Measurements from ENCODE around the gene STPG4. TPM values are rescaled to one million over a fixed set of nuclear protein-coding genes. Genes with fewer than 3 reads are reported as not detected.
A peak's percentile ranks its signal among the peaks of the same experiment; 100 is the strongest.

Gene STPG4
- total and polyA plus RNA-seq, 4 experiments from 2014 or later = 0.58 to 0.72 TPM; not detected in 2

DNA sequence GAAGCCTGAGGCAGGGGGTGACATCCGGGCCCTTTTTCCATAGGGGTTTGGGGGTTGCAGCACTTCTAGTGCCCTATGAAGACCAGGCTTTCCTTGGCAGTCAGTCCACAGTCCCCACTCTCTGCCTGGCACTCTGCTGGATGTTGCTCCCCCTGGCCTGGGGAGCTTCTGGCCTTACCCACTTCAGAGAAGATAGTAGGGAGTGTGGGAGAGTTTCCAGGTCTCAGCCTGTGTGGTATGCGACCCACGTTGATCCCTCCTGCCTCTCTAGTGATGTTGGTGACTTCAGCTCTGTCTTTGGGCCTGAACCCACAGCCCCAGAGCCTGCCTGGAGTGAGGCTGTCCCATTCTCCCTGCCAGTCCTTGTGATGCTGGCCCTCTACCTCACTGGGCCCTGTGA is 105.6 kb downstream of the STPG4 start:
- intact Hi-C loops (cut with micrococcal nuclease) = no loop called here
- H3K4me1 ChIP-seq (ENCODE audit: insufficient read depth, low read length) = no peaks in the 10 kb centered on the region
- no peak overlapping the region for H3K4me3 ChIP-seq (ENCODE audit: low read length in 2 of 2)
- H3K9me3 Mint-ChIP-seq = no peaks in the 10 kb centered on the region
- H3K4me3 Mint-ChIP-seq = no peak overlapping the region
- H3K27me3 ChIP-seq (ENCODE audit: insufficient read depth, low read length) = no peaks in the 10 kb centered on the region
- no peak overlapping the region for H3K27ac ChIP-seq (ENCODE audit: low read depth, low read length)
- no peaks in the 10 kb centered on the region for H3K27me3 Mint-ChIP-seq
- no peaks in the 10 kb centered on the region for H3K9me3 ChIP-seq (ENCODE audit: control insufficient read depth in 1 of 2, low read length in 2 of 2)
- H3K36me3 Mint-ChIP-seq = peaks cover 29 to 86% of the 10 kb centered on the region in 2 donors
- peak overlapping the region in 2 of 7 donors; percentile 29 to 60 for H3K27ac Mint-ChIP-seq
- peaks cover 43% of the 10 kb centered on the region for H3K36me3 ChIP-seq (ENCODE audit: insufficient read depth, low read length)
- peaks cover 0 to 11% (median 2%) of the 10 kb centered on the region in 4 donors for H3K4me1 Mint-ChIP-seq
- no peak for DNase-seq
- ChIA-PET CTCF (ENCODE audit: partially characterized antibody) (no interaction called here), POLR2A (ENCODE audit: partially characterized antibody) (no interaction called here)

DNA sequence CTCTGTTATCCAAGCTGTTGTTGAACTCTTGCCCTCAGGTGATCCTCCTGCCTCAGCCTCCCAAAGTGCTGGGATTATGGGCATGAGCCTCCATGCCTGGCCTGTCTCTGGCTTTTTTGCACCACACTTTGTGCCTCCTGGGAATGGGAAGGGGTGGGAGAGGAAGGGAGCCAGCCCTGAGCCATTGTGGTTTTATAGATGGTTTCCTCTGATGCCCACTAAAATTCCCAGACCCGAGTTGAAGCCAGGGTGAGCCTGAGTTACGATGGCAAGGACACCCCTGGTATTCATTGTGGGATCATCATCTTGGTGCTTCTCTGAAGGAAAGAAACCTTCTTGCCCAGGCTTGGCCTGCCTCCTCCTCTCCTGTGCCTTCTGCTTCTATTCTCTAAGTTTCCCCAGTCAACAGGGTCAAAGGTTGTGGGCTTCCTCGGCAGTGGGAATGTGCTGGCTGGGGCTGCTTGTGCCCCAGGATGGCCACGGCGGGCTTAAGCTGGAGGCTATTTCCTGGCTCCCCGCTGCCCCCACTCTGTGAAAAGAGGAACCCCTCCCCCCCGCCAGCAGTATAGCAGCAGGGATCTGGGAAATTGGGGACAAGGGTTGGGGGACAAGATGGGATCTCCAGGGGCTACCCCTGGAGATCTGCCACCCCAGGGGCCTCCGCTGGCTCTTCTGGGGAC is 106.2 kb downstream of the STPG4 start:
- no peak overlapping the region for H3K4me3 ChIP-seq (ENCODE audit: low read length in 2 of 2)
- H3K4me1 ChIP-seq (ENCODE audit: insufficient read depth, low read length) = no peaks in the 10 kb centered on the region
- Mint-ChIP-seq H3K27me3 (no peaks in the 10 kb centered on the region), H3K4me3 (no peak overlapping the region), H3K36me3 (peaks cover 35 to 86% of the 10 kb centered on the region in 2 donors), H3K4me1 (peaks cover 0 to 7% (median 3%) of the 10 kb centered on the region in 4 donors), H3K27ac (peak overlapping the region in 1 of 7 donors; percentile 37), H3K9me3 (no peaks in the 10 kb centered on the region)
- DNase-seq = no peak
- peaks cover 43% of the 10 kb centered on the region for H3K36me3 ChIP-seq (ENCODE audit: insufficient read depth, low read length)
- no peaks in the 10 kb centered on the region for H3K9me3 ChIP-seq (ENCODE audit: control insufficient read depth in 1 of 2, low read length in 2 of 2)
- no peaks in the 10 kb centered on the region for H3K27me3 ChIP-seq (ENCODE audit: insufficient read depth, low read length)
- intact Hi-C loops (cut with micrococcal nuclease) = no loop called here
- ChIA-PET POLR2A (ENCODE audit: partially characterized antibody) (no interaction called here), CTCF (ENCODE audit: partially characterized antibody) (no interaction called here)
- no peak overlapping the region for H3K27ac ChIP-seq (ENCODE audit: low read depth, low read length)

DNA sequence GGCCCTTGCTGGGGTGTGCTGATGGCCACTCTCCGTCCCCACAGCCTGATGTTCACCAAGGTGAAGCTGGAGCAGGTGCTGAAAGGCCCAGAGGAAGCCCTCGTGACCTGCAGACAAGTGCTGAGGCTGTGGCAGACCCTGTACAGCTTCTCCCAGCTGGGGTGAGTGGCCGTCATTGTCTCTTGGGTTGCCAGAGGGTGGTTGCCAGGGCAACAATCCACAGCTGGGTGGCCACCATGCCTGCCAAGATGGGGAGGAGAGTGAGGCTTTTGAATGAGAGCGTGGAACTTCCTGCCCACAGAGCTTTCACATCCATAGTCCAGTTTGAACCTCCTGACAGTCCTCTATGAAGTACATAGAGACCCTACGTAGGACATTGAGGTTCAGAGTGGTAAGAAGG is 108.8 kb downstream of the STPG4 start:
- CTCF ChIA-PET (ENCODE audit: partially characterized antibody) = interaction anchor here (1.1 kb wide), 1 partner anchor 28 kb away, joined by 3 read pairs; no protein-coding TSS in a partner anchor
- peaks cover 24 to 81% of the 10 kb centered on the region in 2 donors for H3K36me3 Mint-ChIP-seq

DNA sequence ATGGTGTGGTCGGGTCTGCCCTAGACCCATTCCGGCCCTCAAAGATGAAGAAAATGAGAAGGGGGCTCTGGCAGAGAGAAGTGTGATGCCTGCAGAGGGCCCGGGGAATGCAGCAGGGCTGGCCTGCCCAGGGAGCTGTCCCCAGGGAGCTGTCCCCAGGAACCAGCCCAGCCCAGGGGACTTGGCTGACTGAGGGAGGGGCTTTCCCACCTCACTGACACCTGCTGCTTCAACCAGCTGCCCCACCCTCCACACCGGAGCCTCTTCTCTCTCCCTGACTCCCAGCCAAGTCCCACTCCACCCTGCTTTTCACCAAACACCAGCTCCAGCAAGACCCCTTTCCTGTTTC is 111.2 kb downstream of the STPG4 start:
- no peak overlapping the region for H3K27ac ChIP-seq (ENCODE audit: low read depth, low read length)
- H3K36me3 ChIP-seq (ENCODE audit: insufficient read depth, low read length) = peaks cover 45% of the 10 kb centered on the region
- intact Hi-C loops (cut with micrococcal nuclease) = no loop called here
- H3K4me1 ChIP-seq (ENCODE audit: insufficient read depth, low read length) = no peaks in the 10 kb centered on the region
- H3K9me3 ChIP-seq (ENCODE audit: control insufficient read depth in 1 of 2, low read length in 2 of 2) = no peaks in the 10 kb centered on the region
- CTCF ChIA-PET (ENCODE audit: partially characterized antibody) = no interaction called here
- Mint-ChIP-seq H3K27ac (peak overlapping the region in 3 of 7 donors; percentile 1 to 69 (median 58)), H3K4me1 (peaks cover under 1 to 8% (median 5%) of the 10 kb centered on the region in 4 donors), H3K36me3 (peaks cover 28 to 72% of the 10 kb centered on the region in 2 donors), H3K4me3 (no peak overlapping the region), H3K27me3 (no peaks in the 10 kb centered on the region), H3K9me3 (no peaks in the 10 kb centered on the region)
- no peak overlapping the region for H3K4me3 ChIP-seq (ENCODE audit: low read length in 2 of 2)
- POLR2A ChIA-PET (ENCODE audit: partially characterized antibody) = no interaction called here
- no peak for DNase-seq
- no peaks in the 10 kb centered on the region for H3K27me3 ChIP-seq (ENCODE audit: insufficient read depth, low read length)

More for the DNA sequence above, 108.8 kb downstream of the STPG4 start:
- H3K36me3 ChIP-seq (ENCODE audit: insufficient read depth, low read length) = peaks cover 40% of the 10 kb centered on the region
- DNase-seq = no peak
- Mint-ChIP-seq H3K27ac (peak overlapping the region in 1 of 7 donors; percentile 44), H3K4me1 (peaks cover 0 to 4% (median 2%) of the 10 kb centered on the region in 4 donors), H3K9me3 (no peaks in the 10 kb centered on the region), H3K4me3 (no peak overlapping the region), H3K27me3 (no peaks in the 10 kb centered on the region)
- POLR2A ChIA-PET (ENCODE audit: partially characterized antibody) = no interaction called here
- H3K4me3 ChIP-seq (ENCODE audit: low read length in 2 of 2) = no peak overlapping the region
- no peaks in the 10 kb centered on the region for H3K9me3 ChIP-seq (ENCODE audit: control insufficient read depth in 1 of 2, low read length in 2 of 2)
- H3K27me3 ChIP-seq (ENCODE audit: insufficient read depth, low read length) = no peaks in the 10 kb centered on the region
- H3K27ac ChIP-seq (ENCODE audit: low read depth, low read length) = no peak overlapping the region
- intact Hi-C loops (cut with micrococcal nuclease) = no loop called here
- no peaks in the 10 kb centered on the region for H3K4me1 ChIP-seq (ENCODE audit: insufficient read depth, low read length)

DNA sequence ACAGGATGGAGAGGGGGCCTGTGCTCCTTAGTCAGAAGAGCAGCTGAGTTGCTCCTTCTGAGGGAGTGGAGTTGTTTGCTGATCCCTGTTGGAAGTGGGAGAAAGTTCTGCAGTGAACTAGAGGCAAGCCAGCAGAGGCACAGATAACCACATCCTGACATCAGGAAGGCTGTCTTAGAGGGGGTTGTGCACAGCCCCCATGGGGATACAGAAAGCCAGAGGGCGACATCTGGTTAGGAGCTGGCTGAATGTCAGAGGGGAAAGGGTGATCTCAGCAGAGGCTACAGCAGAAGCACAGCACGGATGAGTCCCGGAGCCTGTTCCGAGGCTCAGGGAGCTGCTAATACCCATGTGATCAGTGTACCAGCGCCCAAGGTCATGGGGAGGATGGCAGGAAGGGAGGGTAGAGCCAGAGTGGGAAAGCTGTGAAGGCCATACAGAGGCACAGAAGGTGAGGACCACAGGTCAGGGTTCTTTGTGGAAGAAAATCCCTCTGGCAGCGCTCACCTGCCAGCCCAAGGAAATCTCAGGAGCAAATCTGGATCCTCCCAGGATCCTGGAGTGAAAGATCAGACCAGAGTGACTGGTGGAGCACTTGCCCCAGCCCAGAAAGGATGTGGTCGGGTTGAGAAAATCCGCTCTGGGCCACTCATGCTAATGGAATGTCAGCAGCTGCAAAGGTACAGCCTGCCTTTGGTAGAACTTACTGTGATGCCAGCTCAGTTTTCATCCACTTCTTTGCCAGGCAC is 111.8 kb downstream of the STPG4 start:
- DNase-seq = no peak
- Histone ChIP-seq H3K9me3 (ENCODE audit: control insufficient read depth in 1 of 2, low read length in 2 of 2) (no peaks in the 10 kb centered on the region), H3K36me3 (ENCODE audit: insufficient read depth, low read length) (peaks cover 47% of the 10 kb centered on the region), H3K27ac (ENCODE audit: low read depth, low read length) (no peak overlapping the region), H3K27me3 (ENCODE audit: insufficient read depth, low read length) (no peaks in the 10 kb centered on the region), H3K4me3 (ENCODE audit: low read length in 2 of 2) (no peak overlapping the region), H3K4me1 (ENCODE audit: insufficient read depth, low read length) (no peaks in the 10 kb centered on the region)
- intact Hi-C loops (cut with micrococcal nuclease) = no loop called here
- H3K27ac Mint-ChIP-seq = peak overlapping the region in 3 of 7 donors; percentile 36 to 50 (median 43)
- peaks cover 3 to 11% (median 7%) of the 10 kb centered on the region in 4 donors for H3K4me1 Mint-ChIP-seq
- H3K36me3 Mint-ChIP-seq = peaks cover 32 to 72% of the 10 kb centered on the region in 2 donors
- ChIA-PET POLR2A (ENCODE audit: partially characterized antibody) (no interaction called here), CTCF (ENCODE audit: partially characterized antibody) (no interaction called here)
- H3K27me3 Mint-ChIP-seq = no peaks in the 10 kb centered on the region
- H3K4me3 Mint-ChIP-seq = no peak overlapping the region
- no peaks in the 10 kb centered on the region for H3K9me3 Mint-ChIP-seq

- peaks cover 49% of the 10 kb centered on the region for H3K36me3 ChIP-seq (ENCODE audit: insufficient read depth, low read length)
- intact Hi-C loops (cut with micrococcal nuclease) = no loop called here
- ChIA-PET CTCF (ENCODE audit: partially characterized antibody) (no interaction called here), POLR2A (ENCODE audit: partially characterized antibody) (no interaction called here)
- no peak for DNase-seq
- no peaks in the 10 kb centered on the region for H3K9me3 ChIP-seq (ENCODE audit: control insufficient read depth in 1 of 2, low read length in 2 of 2)
- H3K4me3 ChIP-seq (ENCODE audit: low read length in 2 of 2) = no peak overlapping the region
- Mint-ChIP-seq H3K27me3 (no peaks in the 10 kb centered on the region), H3K36me3 (peaks cover 30 to 70% of the 10 kb centered on the region in 2 donors), H3K9me3 (no peaks in the 10 kb centered on the region), H3K27ac (peak overlapping the region in 3 of 7 donors; percentile 6 to 37 (median 32)), H3K4me3 (no peak overlapping the region), H3K4me1 (peaks cover 3 to 11% (median 7%) of the 10 kb centered on the region in 4 donors)
- H3K4me1 ChIP-seq (ENCODE audit: insufficient read depth, low read length) = no peaks in the 10 kb centered on the region
- no peak overlapping the region for H3K27ac ChIP-seq (ENCODE audit: low read depth, low read length)
- H3K27me3 ChIP-seq (ENCODE audit: insufficient read depth, low read length) = no peaks in the 10 kb centered on the region
These were observed 113.0 kb downstream of the STPG4 start for GRCh38 chr2:47041891-47042684.

GRCh38 chr2:47041063-47041462 is 114.0 kb downstream of the STPG4 start:
- H3K9me3 Mint-ChIP-seq = no peaks in the 10 kb centered on the region
- H3K4me1 Mint-ChIP-seq = peaks cover 3 to 13% (median 8%) of the 10 kb centered on the region in 4 donors
- no peak for DNase-seq
- no peaks in the 10 kb centered on the region for H3K4me1 ChIP-seq (ENCODE audit: insufficient read depth, low read length)
- H3K4me3 ChIP-seq (ENCODE audit: low read length in 2 of 2) = no peak overlapping the region
- ChIA-PET POLR2A (ENCODE audit: partially characterized antibody) (no interaction called here), CTCF (ENCODE audit: partially characterized antibody) (no interaction called here)
- H3K27me3 Mint-ChIP-seq = no peaks in the 10 kb centered on the region
- no peaks in the 10 kb centered on the region for H3K9me3 ChIP-seq (ENCODE audit: control insufficient read depth in 1 of 2, low read length in 2 of 2)
- intact Hi-C loops (cut with micrococcal nuclease) = no loop called here
- no peak overlapping the region for H3K27ac ChIP-seq (ENCODE audit: low read depth, low read length)
- no peak overlapping the region for H3K4me3 Mint-ChIP-seq
- peaks cover 30 to 71% of the 10 kb centered on the region in 2 donors for H3K36me3 Mint-ChIP-seq
- no peak overlapping the region for H3K27ac Mint-ChIP-seq
- H3K27me3 ChIP-seq (ENCODE audit: insufficient read depth, low read length) = no peaks in the 10 kb centered on the region
- peaks cover 58% of the 10 kb centered on the region for H3K36me3 ChIP-seq (ENCODE audit: insufficient read depth, low read length)
